ENCODE results near the gene PALMD. TPM values are rescaled to one million over a fixed set of nuclear protein-coding genes. Genes with fewer than 3 reads are reported as not detected.

PALMD gene
- total RNA-seq, 2 experiments from 2014 or later, result not detected

DNA sequence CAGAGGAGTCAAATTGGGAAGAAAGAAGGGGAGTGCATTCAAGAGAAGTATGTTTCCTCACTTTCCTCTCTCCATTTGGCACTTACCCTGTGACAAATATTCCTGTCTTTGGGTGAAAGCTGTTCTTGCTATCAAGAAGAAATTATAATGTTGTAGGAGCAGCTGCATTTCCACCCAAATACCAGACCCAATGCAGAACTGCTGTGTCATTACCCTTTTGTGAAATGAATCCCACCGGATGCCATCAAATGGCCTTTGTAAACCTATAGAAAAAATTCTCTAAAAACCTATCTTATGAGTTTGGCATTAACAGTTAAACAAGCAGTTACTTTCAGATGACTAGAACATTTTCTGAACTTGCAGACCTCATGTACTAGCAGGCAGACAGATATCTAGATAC is 16.7 kb upstream of the PALMD start:
- no peaks in the 10 kb centered on the region for H3K4me1 ChIP-seq (ENCODE audit: insufficient read depth, low read length)
- intact Hi-C loops (cut with DNase I, micrococcal nuclease), result no loop called here
- Mint-ChIP-seq H3K4me3 (no peak overlapping the region), H3K36me3 (ENCODE audit: low read depth) (no peaks in the 10 kb centered on the region), H3K27me3 (no peaks in the 10 kb centered on the region), H3K27ac (no peak overlapping the region), H3K4me1 (ENCODE audit: low read depth) (no peaks in the 10 kb centered on the region), H3K9me3 (no peaks in the 10 kb centered on the region)
- H3K4me3 ChIP-seq (ENCODE audit: low read length), result no peak overlapping the region
- DNase-seq (no peak), ATAC-seq (ENCODE audit: poor library complexity) (no peak)
- no peaks in the 10 kb centered on the region for H3K9me3 ChIP-seq (ENCODE audit: control insufficient read depth in 1 of 2, insufficient read depth in 1 of 2, low read length in 2 of 2)
- no peaks in the 10 kb centered on the region for H3K36me3 ChIP-seq (ENCODE audit: insufficient read depth, low read length)
- TF ChIP-seq, protein P1, sequence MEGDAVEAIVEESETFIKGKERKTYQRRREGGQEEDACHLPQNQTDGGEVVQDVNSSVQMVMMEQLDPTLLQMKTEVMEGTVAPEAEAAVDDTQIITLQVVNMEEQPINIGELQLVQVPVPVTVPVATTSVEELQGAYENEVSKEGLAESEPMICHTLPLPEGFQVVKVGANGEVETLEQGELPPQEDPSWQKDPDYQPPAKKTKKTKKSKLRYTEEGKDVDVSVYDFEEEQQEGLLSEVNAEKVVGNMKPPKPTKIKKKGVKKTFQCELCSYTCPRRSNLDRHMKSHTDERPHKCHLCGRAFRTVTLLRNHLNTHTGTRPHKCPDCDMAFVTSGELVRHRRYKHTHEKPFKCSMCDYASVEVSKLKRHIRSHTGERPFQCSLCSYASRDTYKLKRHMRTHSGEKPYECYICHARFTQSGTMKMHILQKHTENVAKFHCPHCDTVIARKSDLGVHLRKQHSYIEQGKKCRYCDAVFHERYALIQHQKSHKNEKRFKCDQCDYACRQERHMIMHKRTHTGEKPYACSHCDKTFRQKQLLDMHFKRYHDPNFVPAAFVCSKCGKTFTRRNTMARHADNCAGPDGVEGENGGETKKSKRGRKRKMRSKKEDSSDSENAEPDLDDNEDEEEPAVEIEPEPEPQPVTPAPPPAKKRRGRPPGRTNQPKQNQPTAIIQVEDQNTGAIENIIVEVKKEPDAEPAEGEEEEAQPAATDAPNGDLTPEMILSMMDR (IDR thresholded peaks at IDR 0.05), result no peak
- no peaks in the 10 kb centered on the region for H3K27me3 ChIP-seq (ENCODE audit: control insufficient read depth in 1 of 2, insufficient read depth in 2 of 2, low read length in 2 of 2)
- H3K27ac ChIP-seq (ENCODE audit: low read depth in 1 of 2, low read length in 2 of 2), result no peak overlapping the region
- ChIA-PET POLR2A (no interaction called here), CTCF (no interaction called here)

DNA sequence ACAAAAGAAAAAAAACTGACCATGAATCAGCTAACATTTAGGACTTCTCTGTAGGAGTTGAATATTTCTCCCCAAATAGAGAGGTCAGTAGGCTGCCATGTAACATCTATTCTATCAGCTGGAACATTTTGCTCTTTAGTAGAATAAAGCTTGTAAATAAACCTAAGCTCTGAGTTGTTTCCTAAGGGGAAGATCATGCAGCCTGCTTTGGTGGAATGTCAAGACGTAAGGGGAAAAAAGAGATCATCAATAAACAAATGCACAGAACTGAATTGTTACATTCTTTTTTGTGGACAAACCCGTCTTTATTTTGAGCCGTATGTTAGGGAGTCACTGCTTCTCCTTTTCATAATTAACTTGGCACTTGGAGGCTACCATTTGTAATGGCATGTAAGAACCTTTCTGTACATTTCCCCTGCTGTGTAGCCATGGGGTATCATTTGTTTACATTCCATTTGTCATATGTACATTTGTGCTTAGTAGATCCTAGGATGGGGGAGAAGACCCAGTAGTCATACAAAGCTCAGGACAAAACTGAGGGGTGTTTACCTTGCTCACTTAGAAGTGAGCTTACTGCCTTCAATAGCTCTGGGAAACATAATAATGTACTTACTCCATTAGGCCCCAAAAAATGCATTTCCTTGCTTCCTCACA is 10.8 kb upstream of the PALMD start:
- ATAC-seq (ENCODE audit: poor library complexity) (no peak), DNase-seq (no peak)
- H3K9me3 ChIP-seq (ENCODE audit: control insufficient read depth in 1 of 2, insufficient read depth in 1 of 2, low read length in 2 of 2), result no peaks in the 10 kb centered on the region
- H3K4me3 ChIP-seq (ENCODE audit: low read length), result no peak overlapping the region
- H3K27ac ChIP-seq (ENCODE audit: low read depth in 1 of 2, low read length in 2 of 2), result no peak overlapping the region
- CTCF ChIA-PET, result no interaction called here
- no peaks in the 10 kb centered on the region for H3K27me3 ChIP-seq (ENCODE audit: control insufficient read depth in 1 of 2, insufficient read depth in 2 of 2, low read length in 2 of 2)
- no peak overlapping the region for H3K27ac Mint-ChIP-seq
- no peaks in the 10 kb centered on the region for H3K4me1 Mint-ChIP-seq (ENCODE audit: low read depth)
- H3K9me3 Mint-ChIP-seq, result no peaks in the 10 kb centered on the region
- H3K4me1 ChIP-seq (ENCODE audit: insufficient read depth, low read length), result no peaks in the 10 kb centered on the region
- POLR2A ChIA-PET, result no interaction called here
- intact Hi-C loops (cut with DNase I, micrococcal nuclease), result no loop called here
- H3K36me3 ChIP-seq (ENCODE audit: insufficient read depth, low read length), result no peaks in the 10 kb centered on the region
- no peak overlapping the region for H3K4me3 Mint-ChIP-seq
- TF ChIP-seq, protein P1 (IDR thresholded peaks at IDR 0.05), result no peak
- H3K36me3 Mint-ChIP-seq (ENCODE audit: low read depth), result no peaks in the 10 kb centered on the region
- H3K27me3 Mint-ChIP-seq, result no peaks in the 10 kb centered on the region

DNA sequence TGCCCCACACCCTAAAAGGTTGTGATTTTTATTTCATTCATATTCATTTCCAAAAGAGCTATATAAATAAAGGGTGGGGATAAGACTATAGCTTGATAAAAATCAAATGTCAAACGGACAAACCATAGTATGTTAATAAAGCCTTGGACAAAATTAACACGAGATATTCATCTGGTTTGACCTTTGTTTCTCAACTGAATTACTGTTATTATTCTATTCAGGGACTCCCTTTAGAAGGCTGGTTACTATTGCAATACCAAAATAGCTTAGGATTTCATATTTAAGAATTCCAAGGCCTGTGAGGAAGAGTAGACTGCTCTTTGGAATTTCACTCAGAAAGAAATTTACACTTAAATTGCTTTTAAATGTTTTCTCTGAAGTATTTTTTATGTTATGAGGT is 10.2 kb upstream of the PALMD start:
- H3K27ac Mint-ChIP-seq, result no peak overlapping the region
- ChIA-PET POLR2A (no interaction called here), CTCF (no interaction called here)
- no peak overlapping the region for H3K27ac ChIP-seq (ENCODE audit: low read depth in 1 of 2, low read length in 2 of 2)
- ATAC-seq (ENCODE audit: poor library complexity) (no peak), DNase-seq (no peak)
- no peak overlapping the region for H3K4me3 ChIP-seq (ENCODE audit: low read length)
- H3K27me3 ChIP-seq (ENCODE audit: control insufficient read depth in 1 of 2, insufficient read depth in 2 of 2, low read length in 2 of 2), result no peaks in the 10 kb centered on the region
- H3K4me1 Mint-ChIP-seq (ENCODE audit: low read depth), result no peaks in the 10 kb centered on the region
- no peaks in the 10 kb centered on the region for H3K36me3 Mint-ChIP-seq (ENCODE audit: low read depth)
- no peaks in the 10 kb centered on the region for H3K4me1 ChIP-seq (ENCODE audit: insufficient read depth, low read length)
- H3K27me3 Mint-ChIP-seq, result no peaks in the 10 kb centered on the region
- TF ChIP-seq, protein P1 (IDR thresholded peaks at IDR 0.05), result no peak
- no peaks in the 10 kb centered on the region for H3K9me3 Mint-ChIP-seq
- H3K9me3 ChIP-seq (ENCODE audit: control insufficient read depth in 1 of 2, insufficient read depth in 1 of 2, low read length in 2 of 2), result no peaks in the 10 kb centered on the region
- H3K36me3 ChIP-seq (ENCODE audit: insufficient read depth, low read length), result no peaks in the 10 kb centered on the region
- H3K4me3 Mint-ChIP-seq, result no peak overlapping the region
- intact Hi-C loops (cut with DNase I, micrococcal nuclease), result no loop called here

Measured in CD4-positive, alpha-beta T cell (primary cell).